Tibial artery (tissue), 4 donors: Measurements from ENCODE around the gene MFSD12.

Experiments
- DNase-seq, 2 donors: peaks; one replicate each; pipeline ENCODE4 v3.0.0-alpha.2; 2019
- H3K27ac ChIP-seq, 2 donors: fragments of 200-600 bp; sonication (generic) in 1 of 2; 1 replicate in 1 of 2; 2 replicates in 1 of 2; pipeline ENCODE4 v1.5.1; 2018 to 2019; ENCODE audit warnings: mild to moderate bottlenecking in 1 of 2
- H3K27me3 ChIP-seq, 2 donors: fragments of 200-600 bp; sonication (generic) in 1 of 2; one replicate each; pipeline versions ENCODE4 v1.5.1 to v1.6.0; 2016 to 2019
- H3K36me3 ChIP-seq, 3 donors: fragments of 200-600 bp; sonication (generic) in 2 of 3; one replicate each; pipeline ENCODE4 v1.5.1; 2016 to 2019; ENCODE audit warnings: mild to moderate bottlenecking in 2 of 3
- H3K4me1 ChIP-seq, 4 donors: fragments of 200-600 bp; sonication (generic) in 2 of 4; 1 replicate in 3 of 4; 2 replicates in 1 of 4; pipeline ENCODE4 v1.5.1; 2016 to 2019
- H3K4me3 ChIP-seq, 2 donors: fragments of 200-600 bp; sonication (generic) in 1 of 2; 1 replicate in 1 of 2; 2 replicates in 1 of 2; pipeline ENCODE4 v1.5.1; 2018 to 2019; ENCODE audit warnings: mild to moderate bottlenecking in 2 of 2
- H3K9me3 ChIP-seq, 3 donors: fragments of 200-600 bp; sonication (generic) in 1 of 3; one replicate each; pipeline ENCODE4 v1.5.1; 2016 to 2019
- intact Hi-C: fragments of 100-400 bp; cut with DNase I; formaldehyde crosslinking; loops from one replicate; pipeline ENCODE4 v1.15.0; 2023; ENCODE audit warnings: low total_unique reads
- TF ChIP-seq, protein P1 (sequence below), 2 experiments: fragments of 200-600 bp in 1 of 2; fragments of 450-650 bp in 1 of 2; IDR thresholded peaks; one replicate each; pipeline ENCODE4 v1.5.1; 2017 to 2019; ENCODE audit warnings: antibody characterized with exemption in 2 of 2, mild to moderate bottlenecking in 1 of 2, moderate library complexity in 1 of 2

Gene MFSD12

DNA sequence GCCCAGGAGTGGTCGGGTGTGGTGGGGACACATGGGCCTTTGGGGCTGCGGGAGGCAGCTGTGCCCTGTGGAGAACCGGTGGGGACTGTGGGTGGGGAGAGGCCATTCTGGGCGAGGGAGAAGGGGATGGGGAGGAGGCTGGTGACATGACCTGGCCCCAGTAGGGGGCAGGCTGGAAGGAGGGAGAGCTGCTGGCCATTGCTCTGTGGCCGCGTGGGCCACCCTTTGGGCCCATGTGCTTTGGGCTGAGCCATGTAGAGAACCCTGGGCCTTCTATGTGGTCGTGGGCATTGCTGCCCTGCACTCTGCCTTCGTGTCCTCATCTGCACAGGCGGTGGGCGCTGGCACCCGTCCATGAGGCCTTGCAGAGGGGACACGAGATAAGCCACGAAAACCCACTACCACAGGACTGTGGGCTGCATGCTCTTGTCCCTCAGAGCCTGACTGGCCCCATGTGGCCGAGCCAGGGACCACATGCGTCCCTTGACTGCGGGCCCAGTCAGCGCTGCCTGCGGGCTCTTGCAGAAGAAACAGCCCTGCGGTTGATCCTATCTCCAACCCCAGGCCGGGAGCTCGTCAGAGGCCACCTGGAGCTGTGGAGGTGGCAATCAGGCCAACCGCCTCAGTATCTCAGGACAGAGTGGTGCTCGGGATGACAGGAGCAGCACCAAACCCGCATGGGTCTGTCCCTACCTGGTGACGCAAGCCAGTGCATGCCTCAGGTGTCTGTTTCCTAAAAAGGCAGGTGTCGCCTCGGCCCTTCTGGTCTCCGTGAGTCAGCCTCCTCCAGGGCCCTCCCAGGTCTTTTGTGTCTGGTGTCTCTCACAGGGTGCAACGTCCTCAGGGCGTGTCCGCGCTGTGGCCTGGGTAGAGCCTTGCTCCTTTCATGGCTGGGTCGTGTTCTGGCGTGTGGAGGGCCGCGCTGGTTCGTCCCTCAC is 37.0 kb downstream of the MFSD12 start:
- Histone ChIP-seq H3K4me3 (no peak overlapping the region), H3K36me3 (peaks cover 19 to 63% (median 31%) of the 10 kb centered on the region in 3 donors), H3K27me3 (no peaks in the 10 kb centered on the region), H3K27ac (no peak overlapping the region), H3K4me1 (peaks cover 0 to 19% (median 5%) of the 10 kb centered on the region in 4 donors), H3K9me3 (no peaks in the 10 kb centered on the region)
- TF ChIP-seq, protein P1, sequence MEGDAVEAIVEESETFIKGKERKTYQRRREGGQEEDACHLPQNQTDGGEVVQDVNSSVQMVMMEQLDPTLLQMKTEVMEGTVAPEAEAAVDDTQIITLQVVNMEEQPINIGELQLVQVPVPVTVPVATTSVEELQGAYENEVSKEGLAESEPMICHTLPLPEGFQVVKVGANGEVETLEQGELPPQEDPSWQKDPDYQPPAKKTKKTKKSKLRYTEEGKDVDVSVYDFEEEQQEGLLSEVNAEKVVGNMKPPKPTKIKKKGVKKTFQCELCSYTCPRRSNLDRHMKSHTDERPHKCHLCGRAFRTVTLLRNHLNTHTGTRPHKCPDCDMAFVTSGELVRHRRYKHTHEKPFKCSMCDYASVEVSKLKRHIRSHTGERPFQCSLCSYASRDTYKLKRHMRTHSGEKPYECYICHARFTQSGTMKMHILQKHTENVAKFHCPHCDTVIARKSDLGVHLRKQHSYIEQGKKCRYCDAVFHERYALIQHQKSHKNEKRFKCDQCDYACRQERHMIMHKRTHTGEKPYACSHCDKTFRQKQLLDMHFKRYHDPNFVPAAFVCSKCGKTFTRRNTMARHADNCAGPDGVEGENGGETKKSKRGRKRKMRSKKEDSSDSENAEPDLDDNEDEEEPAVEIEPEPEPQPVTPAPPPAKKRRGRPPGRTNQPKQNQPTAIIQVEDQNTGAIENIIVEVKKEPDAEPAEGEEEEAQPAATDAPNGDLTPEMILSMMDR (IDR thresholded peaks at IDR 0.05): no peak
- DNase-seq: no peak
- intact Hi-C loops: no loop called here

DNA sequence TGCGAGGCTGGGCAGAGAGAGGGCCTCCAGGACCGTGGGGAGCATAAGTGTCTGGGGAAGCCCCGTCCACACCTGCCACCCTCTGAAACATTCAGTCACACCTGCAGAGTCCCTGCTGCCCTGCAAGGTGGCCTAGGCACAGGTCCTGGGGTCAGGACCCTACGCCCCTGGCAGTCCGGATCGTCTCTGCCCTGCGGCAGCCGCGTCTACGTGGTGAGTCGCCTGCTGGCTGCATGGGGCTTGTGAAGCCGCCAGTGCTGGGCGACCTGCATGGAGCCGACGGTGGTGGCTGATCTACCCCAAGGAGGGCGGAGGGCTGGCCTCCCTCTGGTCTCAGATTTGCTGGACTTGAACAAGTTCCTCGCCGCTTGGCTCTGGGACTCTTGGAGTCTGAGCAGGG is 38.3 kb downstream of the MFSD12 start:
- TF ChIP-seq, protein P1 (IDR thresholded peaks at IDR 0.05): no peak
- Histone ChIP-seq H3K27ac (no peak overlapping the region), H3K27me3 (no peaks in the 10 kb centered on the region), H3K4me3 (no peak overlapping the region), H3K36me3 (peaks cover 11 to 53% (median 20%) of the 10 kb centered on the region in 3 donors), H3K9me3 (no peaks in the 10 kb centered on the region), H3K4me1 (peaks cover 0 to 19% (median 5%) of the 10 kb centered on the region in 4 donors)
- intact Hi-C loops: no loop called here
- no peak for DNase-seq

DNA sequence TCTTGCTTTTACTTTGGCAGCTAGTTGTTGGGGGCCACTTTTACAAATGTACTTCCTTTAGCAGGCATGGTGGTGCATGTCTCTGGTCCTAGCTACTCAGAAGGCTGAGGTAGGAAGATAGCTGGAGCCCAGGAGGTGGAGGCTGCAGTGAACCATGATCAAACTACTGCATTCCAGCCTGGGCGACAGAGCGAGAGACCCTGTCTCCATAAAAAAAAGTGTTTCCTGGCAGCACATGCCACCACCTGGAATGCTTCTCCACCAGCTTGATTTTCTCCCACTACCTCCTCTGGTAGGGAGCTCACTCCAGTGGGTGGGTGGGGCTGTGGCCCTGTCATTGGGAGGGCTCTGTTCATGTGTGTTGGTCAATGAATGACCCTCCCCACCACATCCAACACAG is 38.7 kb downstream of the MFSD12 start:
- no peak for DNase-seq
- intact Hi-C loops: no loop called here
- Histone ChIP-seq H3K27ac (no peak overlapping the region), H3K4me3 (no peak overlapping the region), H3K9me3 (no peaks in the 10 kb centered on the region), H3K4me1 (peaks cover 0 to 19% (median 5%) of the 10 kb centered on the region in 4 donors), H3K27me3 (no peaks in the 10 kb centered on the region), H3K36me3 (peaks cover 8 to 48% (median 15%) of the 10 kb centered on the region in 3 donors)
- TF ChIP-seq, protein P1 (IDR thresholded peaks at IDR 0.05): no peak

DNA sequence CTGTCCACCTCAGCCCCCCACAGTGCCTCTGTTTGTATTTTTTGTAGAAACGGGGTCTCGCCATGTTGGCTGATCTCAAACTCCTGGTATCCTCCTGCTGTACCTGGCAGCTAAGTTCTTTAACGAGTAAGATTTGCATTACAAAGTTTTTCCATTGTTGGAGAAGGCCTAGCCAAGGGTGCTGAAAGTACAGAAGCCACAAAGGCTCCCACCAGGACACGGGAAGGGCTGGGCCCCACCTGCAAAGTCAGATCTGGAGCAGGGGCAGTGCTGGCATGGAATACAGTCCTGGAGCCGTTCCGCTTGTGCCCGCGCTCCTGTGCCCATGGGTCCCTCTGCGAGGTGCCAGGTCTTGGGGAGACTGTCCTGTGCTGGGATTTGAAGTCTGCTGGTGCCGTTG is 39.1 kb downstream of the MFSD12 start:
- no peaks in the 10 kb centered on the region for H3K27me3 ChIP-seq
- peaks cover 0 to 23% (median 6%) of the 10 kb centered on the region in 4 donors for H3K4me1 ChIP-seq
- intact Hi-C loops: no loop called here
- no peak for DNase-seq
- no peak overlapping the region for H3K27ac ChIP-seq
- H3K9me3 ChIP-seq: no peaks in the 10 kb centered on the region
- H3K36me3 ChIP-seq: peaks cover 4 to 44% (median 11%) of the 10 kb centered on the region in 3 donors
- TF ChIP-seq, protein P1 (IDR thresholded peaks at IDR 0.05): no peak
- H3K4me3 ChIP-seq: no peak overlapping the region

DNA sequence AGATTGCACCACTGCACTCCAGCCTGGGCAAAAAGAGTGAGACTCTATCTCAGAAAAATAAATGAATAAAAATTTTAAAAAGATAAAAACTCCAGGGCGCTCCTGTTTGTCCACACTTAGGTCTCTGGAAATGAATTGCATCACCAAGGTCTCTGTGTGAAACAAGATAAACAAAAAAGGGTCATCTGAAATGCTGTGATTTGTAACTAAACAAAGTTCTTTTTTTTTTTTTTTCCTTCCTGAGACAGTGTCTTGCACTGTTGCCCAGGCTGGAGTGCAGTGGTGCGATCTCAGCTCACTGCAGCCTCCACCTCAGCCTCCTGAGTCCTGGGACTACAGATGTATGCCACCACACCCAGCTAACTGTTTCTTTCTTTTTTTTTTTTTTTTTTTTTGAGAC is 39.7 kb downstream of the MFSD12 start:
- intact Hi-C loops: no loop called here
- Histone ChIP-seq H3K9me3 (no peaks in the 10 kb centered on the region), H3K27me3 (no peaks in the 10 kb centered on the region), H3K36me3 (peaks cover 0 to 38% (median 5%) of the 10 kb centered on the region in 3 donors), H3K27ac (no peak overlapping the region), H3K4me1 (peaks cover 0 to 30% (median 10%) of the 10 kb centered on the region in 4 donors), H3K4me3 (no peak overlapping the region)
- DNase-seq: no peak
- TF ChIP-seq, protein P1 (IDR thresholded peaks at IDR 0.05): no peak
